Activated CD8-positive, alpha-beta memory T cell treated with anti-CD3 and anti-CD28 coated beads, Interleukin-2, amount 50 U/mL, for 4 hours (primary cell): ENCODE data around the gene ACHE.

Experiments
- DNase-seq: peaks from one replicate; pipeline ENCODE4 v3.0.0-alpha.2; 2020

ACHE gene

GRCh38 chr7:100882785-100883526, 12.7 kb downstream of the ACHE start:
- no peak for DNase-seq

GRCh38 chr7:100882201-100882600, 13.5 kb downstream of the ACHE start:
- no peak for DNase-seq

GRCh38 chr7:100881136-100881535, 14.6 kb downstream of the ACHE start:
- DNase-seq = no peak

- no peak for DNase-seq
Observed at GRCh38 chr7:100880645-100881044, 15.0 kb downstream of the ACHE start.

GRCh38 chr7:100879685-100880261, 15.9 kb downstream of the ACHE start:
- DNase-seq = no peak

GRCh38 chr7:100878685-100879084, 17.0 kb downstream of the ACHE start:
- DNase-seq = no peak

GRCh38 chr7:100878013-100878412, 17.7 kb downstream of the ACHE start:
- no peak for DNase-seq

- DNase-seq = no peak
Observed at GRCh38 chr7:100875356-100875751, 20.3 kb downstream of the ACHE start.

GRCh38 chr7:100874577-100875355, 20.9 kb downstream of the ACHE start, which contains the start of gene SRRT:
Gene SRRT, plus strand, starts transcription at chr7:100875103. Its CDS starts 488 bp downstream, at chr7:100875591.
- peak; percentile 98 for DNase-seq

- no peak for DNase-seq
Observed at GRCh38 chr7:100874300-100874576, 21.4 kb downstream of the ACHE start.

- no peak for DNase-seq
Observed at GRCh38 chr7:100873599-100874299, 21.9 kb downstream of the ACHE start.

- DNase-seq = no peak
Observed at GRCh38 chr7:100867776-100868485, 27.8 kb downstream of the ACHE start.

GRCh38 chr7:100867040-100867775, 28.5 kb downstream of the ACHE start, which contains the start of gene TRIP6:
Gene TRIP6, plus strand, starts transcription at chr7:100867387. Its CDS starts 111 bp downstream, at chr7:100867498.
- peak; percentile 71 for DNase-seq

GRCh38 chr7:100866729-100867039, 29.0 kb downstream of the ACHE start:
- DNase-seq = no peak

GRCh38 chr7:100865938-100866728, 29.6 kb downstream of the ACHE start:
- peak; percentile 37 for DNase-seq

GRCh38 chr7:100865372-100865911, 30.2 kb downstream of the ACHE start:
- DNase-seq = no peak

GRCh38 chr7:100864263-100864845, 31.3 kb downstream of the ACHE start:
- DNase-seq = no peak

- no peak for DNase-seq
Observed at GRCh38 chr7:100863406-100863950, 32.2 kb downstream of the ACHE start.

- no peak for DNase-seq
Observed at GRCh38 chr7:100861616-100861985, 34.1 kb downstream of the ACHE start.
